ENCODE data around the gene SOX12.
A peak's percentile ranks its signal among the peaks of the same experiment; 100 is the strongest.
"Not testable (repeated sequence)": the region's sequence is repeated elsewhere in the genome, so short reads cannot be mapped to it uniquely, and the experiment has no call there.

Gene SOX12

GRCh38 chr20:328975-329695 is 3.8 kb downstream of the SOX12 start:
- DNase-seq (ENCODE audit: low spot score) = no peak

GRCh38 chr20:329851-330232 is 4.5 kb downstream of the SOX12 start:
- no peak for DNase-seq (ENCODE audit: low spot score)

- peak; percentile 60 for DNase-seq (ENCODE audit: low spot score)
Measured at GRCh38 chr20:330233-331149, 5.1 kb downstream of the SOX12 start.

- no peak for DNase-seq (ENCODE audit: low spot score)
Measured at GRCh38 chr20:334578-334977, 9.2 kb downstream of the SOX12 start.

- not testable (repeated sequence) for DNase-seq (ENCODE audit: low spot score)
Measured at GRCh38 chr20:336040-336439, 10.7 kb downstream of the SOX12 start.

- no peak for DNase-seq (ENCODE audit: low spot score)
Measured at GRCh38 chr20:341682-342081, 16.3 kb downstream of the SOX12 start.

- DNase-seq (ENCODE audit: low spot score) = no peak
Measured at GRCh38 chr20:343107-343506, 17.8 kb downstream of the SOX12 start.

- DNase-seq (ENCODE audit: low spot score) = no peak
Measured at GRCh38 chr20:346033-346639, 20.8 kb downstream of the SOX12 start.

GRCh38 chr20:346640-347316 is 21.4 kb downstream of the SOX12 start, which contains the start of gene NRSN2:
Gene NRSN2 (plus strand): TSS chr20:347111. CDS start chr20:349644, 2,533 bp downstream.
- DNase-seq (ENCODE audit: low spot score) = peak; percentile 78

- DNase-seq (ENCODE audit: low spot score) = no peak
Measured at GRCh38 chr20:347317-347639, 21.9 kb downstream of the SOX12 start.

GRCh38 chr20:347640-348484 is 22.5 kb downstream of the SOX12 start:
- DNase-seq (ENCODE audit: low spot score) = peak; percentile 95

- no peak for DNase-seq (ENCODE audit: low spot score)
Measured at GRCh38 chr20:348972-349841, 23.9 kb downstream of the SOX12 start.

GRCh38 chr20:353166-353565 is 27.8 kb downstream of the SOX12 start:
- DNase-seq (ENCODE audit: low spot score) = no peak

GRCh38 chr20:354298-354977 is 29.1 kb downstream of the SOX12 start:
- DNase-seq (ENCODE audit: low spot score) = peak; percentile 89

- DNase-seq (ENCODE audit: low spot score) = not testable (repeated sequence)
Measured at GRCh38 chr20:356154-356553, 30.8 kb downstream of the SOX12 start.

GRCh38 chr20:356745-357144 is 31.4 kb downstream of the SOX12 start:
- DNase-seq (ENCODE audit: low spot score) = no peak

GRCh38 chr20:358891-359555 is 33.7 kb downstream of the SOX12 start:
- DNase-seq (ENCODE audit: low spot score) = no peak

- no peak for DNase-seq (ENCODE audit: low spot score)
Measured at GRCh38 chr20:361561-361960, 36.2 kb downstream of the SOX12 start.

Data from HuH-7.5 (cell line).